HL-60 (cell line): ENCODE measurements around the gene TRAFD1.

Experiments
- DNase-seq, 2 experiments: peaks; one replicate each; pipeline ENCODE4 v3.0.0-alpha.2; 2010 to 2020; ENCODE audit warnings: low read depth in 1 of 2, low spot score in 1 of 2
- H3K27ac ChIP-seq: fragments of 250-450 bp; sonication (Bioruptor Pico); replicated peaks from 2 replicates; pipeline ENCODE4 v1.5.1; 2020; ENCODE audit warnings: mild to moderate bottlenecking, moderate library complexity
- H3K27me3 ChIP-seq: fragments of 250-450 bp; sonication (Bioruptor Pico); 2 replicates; pipeline ENCODE4 v1.5.1; 2021; ENCODE audit warnings: mild to moderate bottlenecking, moderate library complexity; ENCODE audit not compliant: insufficient read depth, poor library complexity, severe bottlenecking
- H3K4me3 ChIP-seq: replicated peaks from 2 replicates; pipeline ENCODE4 v1.5.1; 2011; ENCODE audit warnings: mild to moderate bottlenecking, control low read depth, low read length; ENCODE audit not compliant: insufficient read depth
- GABPA ChIP-seq: IDR thresholded peaks from 2 replicates; pipeline ENCODE4 v1.6.1; 2012; ENCODE audit warnings: low read depth
- POLR2AphosphoS5 ChIP-seq: IDR thresholded peaks from 2 replicates; pipeline ENCODE4 v1.6.1; 2012; ENCODE audit warnings: low read depth
- SPI1 ChIP-seq: IDR thresholded peaks from 2 replicates; pipeline ENCODE4 v1.6.1; 2012; ENCODE audit warnings: low read depth, mild to moderate bottlenecking, borderline replicate concordance
- TF ChIP-seq, protein P1 (sequence below): IDR thresholded peaks from 2 replicates; pipeline ENCODE4 v1.6.1; 2012; ENCODE audit warnings: low read depth; ENCODE audit not compliant: insufficient replicate concordance
- TF ChIP-seq, protein P2 (sequence below): IDR thresholded peaks from one replicate; pipeline ENCODE4 v1.5.1; 2011; ENCODE audit warnings: low read length, control low read depth, inconsistent platforms; ENCODE audit not compliant: insufficient read depth

Gene TRAFD1

DNA sequence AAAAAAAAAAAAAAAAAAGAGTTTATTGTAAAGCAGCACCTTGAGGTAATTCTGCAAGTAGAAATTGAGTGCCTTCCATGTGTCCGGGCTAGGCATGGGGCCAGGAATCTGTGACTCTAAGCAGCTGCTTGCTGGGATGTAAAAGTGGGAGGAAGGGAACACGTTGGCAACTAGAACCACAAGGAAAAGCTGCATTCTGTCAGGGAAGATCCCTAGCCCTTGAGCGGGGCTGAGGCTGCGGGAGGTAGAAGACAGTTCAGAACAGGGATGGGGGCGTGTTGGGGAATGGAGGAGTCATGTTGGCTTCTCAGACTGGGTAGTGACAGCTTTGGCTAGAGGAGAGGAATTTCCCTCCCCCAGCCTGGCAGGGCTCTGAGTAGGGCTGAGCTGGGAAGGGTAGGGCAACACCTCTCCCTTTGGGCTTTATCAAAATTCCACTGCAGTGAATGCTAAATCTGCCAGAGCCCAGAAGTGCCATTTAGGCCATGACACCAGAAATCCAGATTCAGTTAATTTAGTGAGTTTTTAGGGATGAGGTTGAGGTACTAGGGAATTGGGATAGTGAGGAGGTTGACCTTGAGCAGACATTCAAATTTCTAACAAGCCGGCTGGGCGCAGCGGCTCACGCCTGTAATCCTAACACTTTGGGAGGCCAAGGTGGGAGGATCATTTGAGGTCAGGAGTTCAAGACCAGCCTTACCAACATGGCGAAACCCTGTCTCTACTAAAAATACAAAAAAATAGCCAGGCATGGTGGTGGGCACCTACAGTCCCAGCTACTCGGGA, 3.4 kb upstream of the TRAFD1 start:
- TF ChIP-seq, protein P1, sequence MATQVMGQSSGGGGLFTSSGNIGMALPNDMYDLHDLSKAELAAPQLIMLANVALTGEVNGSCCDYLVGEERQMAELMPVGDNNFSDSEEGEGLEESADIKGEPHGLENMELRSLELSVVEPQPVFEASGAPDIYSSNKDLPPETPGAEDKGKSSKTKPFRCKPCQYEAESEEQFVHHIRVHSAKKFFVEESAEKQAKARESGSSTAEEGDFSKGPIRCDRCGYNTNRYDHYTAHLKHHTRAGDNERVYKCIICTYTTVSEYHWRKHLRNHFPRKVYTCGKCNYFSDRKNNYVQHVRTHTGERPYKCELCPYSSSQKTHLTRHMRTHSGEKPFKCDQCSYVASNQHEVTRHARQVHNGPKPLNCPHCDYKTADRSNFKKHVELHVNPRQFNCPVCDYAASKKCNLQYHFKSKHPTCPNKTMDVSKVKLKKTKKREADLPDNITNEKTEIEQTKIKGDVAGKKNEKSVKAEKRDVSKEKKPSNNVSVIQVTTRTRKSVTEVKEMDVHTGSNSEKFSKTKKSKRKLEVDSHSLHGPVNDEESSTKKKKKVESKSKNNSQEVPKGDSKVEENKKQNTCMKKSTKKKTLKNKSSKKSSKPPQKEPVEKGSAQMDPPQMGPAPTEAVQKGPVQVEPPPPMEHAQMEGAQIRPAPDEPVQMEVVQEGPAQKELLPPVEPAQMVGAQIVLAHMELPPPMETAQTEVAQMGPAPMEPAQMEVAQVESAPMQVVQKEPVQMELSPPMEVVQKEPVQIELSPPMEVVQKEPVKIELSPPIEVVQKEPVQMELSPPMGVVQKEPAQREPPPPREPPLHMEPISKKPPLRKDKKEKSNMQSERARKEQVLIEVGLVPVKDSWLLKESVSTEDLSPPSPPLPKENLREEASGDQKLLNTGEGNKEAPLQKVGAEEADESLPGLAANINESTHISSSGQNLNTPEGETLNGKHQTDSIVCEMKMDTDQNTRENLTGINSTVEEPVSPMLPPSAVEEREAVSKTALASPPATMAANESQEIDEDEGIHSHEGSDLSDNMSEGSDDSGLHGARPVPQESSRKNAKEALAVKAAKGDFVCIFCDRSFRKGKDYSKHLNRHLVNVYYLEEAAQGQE = no peak
- TF ChIP-seq SPI1 (no peak), GABPA (no peak), POLR2AphosphoS5 (no peak)
- TF ChIP-seq, protein P2, sequence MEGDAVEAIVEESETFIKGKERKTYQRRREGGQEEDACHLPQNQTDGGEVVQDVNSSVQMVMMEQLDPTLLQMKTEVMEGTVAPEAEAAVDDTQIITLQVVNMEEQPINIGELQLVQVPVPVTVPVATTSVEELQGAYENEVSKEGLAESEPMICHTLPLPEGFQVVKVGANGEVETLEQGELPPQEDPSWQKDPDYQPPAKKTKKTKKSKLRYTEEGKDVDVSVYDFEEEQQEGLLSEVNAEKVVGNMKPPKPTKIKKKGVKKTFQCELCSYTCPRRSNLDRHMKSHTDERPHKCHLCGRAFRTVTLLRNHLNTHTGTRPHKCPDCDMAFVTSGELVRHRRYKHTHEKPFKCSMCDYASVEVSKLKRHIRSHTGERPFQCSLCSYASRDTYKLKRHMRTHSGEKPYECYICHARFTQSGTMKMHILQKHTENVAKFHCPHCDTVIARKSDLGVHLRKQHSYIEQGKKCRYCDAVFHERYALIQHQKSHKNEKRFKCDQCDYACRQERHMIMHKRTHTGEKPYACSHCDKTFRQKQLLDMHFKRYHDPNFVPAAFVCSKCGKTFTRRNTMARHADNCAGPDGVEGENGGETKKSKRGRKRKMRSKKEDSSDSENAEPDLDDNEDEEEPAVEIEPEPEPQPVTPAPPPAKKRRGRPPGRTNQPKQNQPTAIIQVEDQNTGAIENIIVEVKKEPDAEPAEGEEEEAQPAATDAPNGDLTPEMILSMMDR = no peak
- DNase-seq = no peak
- no peak overlapping the region for H3K27ac ChIP-seq
- H3K27me3 ChIP-seq = no peaks in the 10 kb centered on the region
- no peak overlapping the region for H3K4me3 ChIP-seq

DNA sequence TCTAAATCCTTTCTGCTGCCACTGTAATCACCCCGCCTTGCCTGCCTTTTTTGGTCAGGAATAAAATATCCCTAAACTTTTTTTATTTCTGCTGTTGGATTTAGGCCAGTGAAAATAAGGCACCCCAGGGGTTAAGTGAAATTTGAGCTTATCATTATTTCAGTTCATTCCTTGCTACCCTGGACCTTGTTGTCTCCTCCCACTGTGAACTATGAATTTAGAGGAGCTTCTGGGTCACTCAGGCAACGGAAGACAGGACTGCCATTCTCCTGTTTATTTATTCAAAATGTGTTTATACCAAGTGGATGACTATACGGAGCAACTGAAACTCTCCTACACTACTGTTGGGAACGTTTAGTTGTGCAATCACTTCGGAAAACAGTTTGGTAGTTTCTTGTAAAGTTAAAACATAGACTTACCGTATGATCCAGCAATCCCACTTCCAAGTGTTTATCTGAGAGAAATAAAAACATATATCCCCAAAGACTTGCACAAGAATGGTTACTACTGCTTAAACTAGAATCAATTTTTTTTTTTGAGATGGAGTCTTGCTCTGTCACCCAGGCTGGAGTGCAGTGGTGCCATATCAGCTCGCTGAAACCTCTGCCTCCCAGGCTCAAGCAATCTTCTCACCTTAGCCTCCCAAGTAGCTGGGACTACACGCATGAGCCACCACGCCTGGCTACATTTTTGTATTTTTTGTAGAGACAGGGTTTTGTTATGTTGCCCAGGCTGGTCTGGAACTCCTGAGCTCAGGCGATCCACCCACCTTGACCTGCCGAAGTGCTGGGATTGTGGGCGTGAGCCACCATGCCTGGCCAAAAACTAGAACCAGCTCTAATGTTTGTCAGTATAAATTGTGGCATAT, 2.3 kb upstream of the TRAFD1 start:
- H3K27ac ChIP-seq = no peak overlapping the region
- no peak for TF ChIP-seq GABPA
- TF ChIP-seq, protein P2 = no peak
- TF ChIP-seq, protein P1 = no peak
- TF ChIP-seq POLR2AphosphoS5 = no peak
- DNase-seq = no peak

DNA sequence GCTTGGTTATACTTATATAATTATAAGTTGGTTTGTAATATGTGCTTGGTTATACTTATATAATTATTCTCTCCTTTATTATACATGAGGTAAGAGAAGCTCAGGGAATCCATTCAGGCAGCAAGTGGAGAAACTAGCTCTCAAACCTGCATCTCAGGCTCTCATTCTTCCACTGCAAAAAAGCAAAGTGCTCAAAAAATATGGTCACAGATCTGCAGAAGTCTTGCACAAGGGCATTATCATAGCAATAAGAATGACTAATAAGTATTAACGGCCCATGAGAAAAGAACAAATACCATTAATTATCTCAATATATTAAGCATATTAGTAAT, 476 bp upstream of the TRAFD1 start:
- Histone ChIP-seq H3K27ac (no peak overlapping the region), H3K4me3 (no peak overlapping the region), H3K27me3 (no peaks in the 10 kb centered on the region)
- DNase-seq = no peak
- TF ChIP-seq, protein P1 = no peak
- TF ChIP-seq SPI1 (no peak), GABPA (no peak), POLR2AphosphoS5 (no peak)
- TF ChIP-seq, protein P2 = no peak

More for the DNA sequence above, 2.3 kb upstream of the TRAFD1 start:
- Histone ChIP-seq H3K4me3 (no peak overlapping the region), H3K27me3 (no peaks in the 10 kb centered on the region)
